GM23248 (cell line): ENCODE results near the gene PSMD12.

ENCODE experiments used
- EZH2 ChIP-seq: fragments of 200-600 bp; sonication (generic); IDR thresholded peaks from 2 replicates; pipeline ENCODE4 v1.6.1; 2018; ENCODE audit warnings: antibody characterized with exemption, mild to moderate bottlenecking; ENCODE audit not compliant: insufficient read depth, poor library complexity, severe bottlenecking
- EZH2phosphoT487 ChIP-seq: fragments of 200-600 bp; sonication (generic); IDR thresholded peaks from 2 replicates; pipeline ENCODE4 v1.6.1; 2018; ENCODE audit warnings: antibody characterized with exemption, moderate library complexity, mild to moderate bottlenecking, low read depth; ENCODE audit not compliant: insufficient read depth

- TF ChIP-seq EZH2phosphoT487 (no peak), EZH2 (no peak)
Observed at GRCh38 chr17:67415291-67415690, 48.9 kb upstream of the PSMD12 start.
